Iris pigment epithelial cell (primary cell): ENCODE results near the gene KLK1.
A peak's percentile ranks its signal among the peaks of the same experiment; 100 is the strongest.

Experiments used
- DNase-seq: peaks from one replicate; pipeline ENCODE4 v3.0.0-alpha.2; 2011; ENCODE audit warnings: low read depth

Gene KLK1

GRCh38 chr19:50835785-50836542, 12.4 kb upstream of the KLK1 start:
- peak; percentile 66 for DNase-seq

GRCh38 chr19:50835103-50835784, 11.7 kb upstream of the KLK1 start:
- peak; percentile 16 for DNase-seq

GRCh38 chr19:50833802-50834167, 10.2 kb upstream of the KLK1 start:
- no peak for DNase-seq

- no peak for DNase-seq
Observed at GRCh38 chr19:50833117-50833801, 9.7 kb upstream of the KLK1 start, which contains the start of gene KLK15. KLK15 (minus strand) TSS chr19:50833574; CDS start chr19:50831492, 2,082 bp downstream.

GRCh38 chr19:50832666-50833065, 9.1 kb upstream of the KLK1 start:
- DNase-seq = no peak

- no peak for DNase-seq
Observed at GRCh38 chr19:50831026-50831396, 7.4 kb upstream of the KLK1 start.

GRCh38 chr19:50830266-50831025, 6.9 kb upstream of the KLK1 start:
- no peak for DNase-seq

- peak; percentile 26 for DNase-seq
Observed at GRCh38 chr19:50829801-50830200, 6.2 kb upstream of the KLK1 start.

- DNase-seq = no peak
Observed at GRCh38 chr19:50827476-50827875, 3.9 kb upstream of the KLK1 start.

- no peak for DNase-seq
Observed at GRCh38 chr19:50826492-50827240, 3.1 kb upstream of the KLK1 start.

GRCh38 chr19:50822661-50823208, 852 bp downstream of the KLK1 start:
- no peak for DNase-seq

GRCh38 chr19:50821622-50822021, 2.0 kb downstream of the KLK1 start:
- no peak for DNase-seq

- DNase-seq = no peak
Observed at GRCh38 chr19:50821248-50821612, 2.4 kb downstream of the KLK1 start.

- DNase-seq = no peak
Observed at GRCh38 chr19:50820549-50821247, 2.9 kb downstream of the KLK1 start.

GRCh38 chr19:50820086-50820485, 3.5 kb downstream of the KLK1 start:
- DNase-seq = no peak

- DNase-seq = no peak
Observed at GRCh38 chr19:50819636-50820035, 4.0 kb downstream of the KLK1 start.

- DNase-seq = no peak
Observed at GRCh38 chr19:50818859-50819472, 4.6 kb downstream of the KLK1 start.

GRCh38 chr19:50817941-50818858, 5.4 kb downstream of the KLK1 start:
- DNase-seq = peak; percentile 17

GRCh38 chr19:50815439-50815838, 8.1 kb downstream of the KLK1 start:
- DNase-seq = no peak
